ENCODE results near the gene ABHD18.

The ABHD18 gene

GRCh38 chr4:128068918-128069317 lies 103.7 kb downstream of the ABHD18 start:
- no peak for DNase-seq (ENCODE audit: low spot score)

GRCh38 chr4:128076464-128076863 lies 111.3 kb downstream of the ABHD18 start:
- no peak for DNase-seq (ENCODE audit: low spot score)
